Measurements from ENCODE around the gene IMPDH2.

Gene IMPDH2

DNA sequence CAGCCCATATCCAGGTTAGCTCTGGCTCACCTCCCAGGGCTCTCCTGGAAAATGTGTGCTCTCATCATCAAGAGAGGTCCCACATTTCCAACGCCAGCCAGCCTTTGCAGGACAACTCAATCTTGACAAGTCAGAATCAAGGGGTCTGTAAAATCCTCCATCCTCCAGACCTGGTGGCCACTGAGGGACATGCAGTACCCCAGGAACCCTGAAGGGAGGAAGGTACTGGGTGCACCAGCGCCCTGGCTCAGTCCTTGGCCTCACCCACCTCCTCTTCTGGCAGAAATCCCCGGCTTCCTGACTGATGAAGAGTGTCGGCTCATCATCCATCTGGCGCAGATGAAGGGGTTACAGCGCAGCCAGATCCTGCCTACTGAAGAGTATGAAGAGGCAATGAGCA, 28.0 kb downstream of the IMPDH2 start:
- no peak for DNase-seq (ENCODE audit: insufficient read length)
- FAIRE-seq = no peak
- TF ChIP-seq TAF1 (IDR thresholded peaks at IDR 0.05; ENCODE audit: borderline replicate concordance, low read depth, low read length) (no peak), POLR2A (IDR thresholded peaks at IDR 0.05; ENCODE audit: low read depth, low read length) (peak; percentile 18; the same call in 1 of the 2 replicates), POLR2AphosphoS5 (IDR thresholded peaks at IDR 0.05; ENCODE audit: low read depth, low read length) (no peak)

DNA sequence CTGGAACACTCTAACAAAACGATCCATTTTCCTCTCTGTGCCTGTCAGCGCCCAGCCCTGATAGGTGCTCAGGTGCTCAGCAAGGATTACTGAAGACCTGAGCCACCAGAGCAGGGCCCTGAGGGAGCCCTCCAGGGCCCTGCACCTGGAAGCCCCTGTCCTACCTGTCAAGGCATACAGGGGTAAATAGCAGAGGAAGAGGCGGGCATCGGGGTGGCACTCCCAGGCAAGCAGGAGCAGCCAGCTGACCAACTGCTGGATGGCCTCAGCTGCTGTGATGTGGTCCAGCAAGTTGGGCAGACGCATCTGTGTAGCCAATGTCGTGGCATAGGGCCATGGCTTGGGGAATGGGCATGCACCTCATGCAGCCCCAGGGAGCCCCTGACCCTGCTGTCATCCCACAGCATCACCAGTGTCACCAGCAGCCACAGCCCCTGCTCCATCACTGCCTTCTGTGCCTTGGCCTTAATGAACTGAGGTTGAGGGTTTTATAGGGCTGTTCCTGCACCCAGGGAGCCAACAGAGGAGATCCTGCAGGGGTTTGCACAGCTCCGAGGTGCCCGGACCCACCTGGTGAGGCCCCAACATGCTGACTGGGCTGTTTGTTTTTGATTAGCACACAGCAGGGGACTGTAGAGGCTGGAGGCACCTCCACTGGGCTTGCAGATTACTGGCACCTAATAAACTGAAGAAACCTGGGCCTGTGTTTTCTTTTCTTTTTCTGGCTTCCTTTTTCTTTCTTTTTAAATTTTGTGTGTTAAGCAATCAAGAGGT, 29.9 kb downstream of the IMPDH2 start:
- no peak for FAIRE-seq
- DNase-seq (ENCODE audit: insufficient read length) = no peak
- no peak for TF ChIP-seq TAF1 (IDR thresholded peaks at IDR 0.05; ENCODE audit: borderline replicate concordance, low read depth, low read length)
- no peak for TF ChIP-seq POLR2AphosphoS5 (IDR thresholded peaks at IDR 0.05; ENCODE audit: low read depth, low read length)
- no peak for TF ChIP-seq POLR2A (IDR thresholded peaks at IDR 0.05; ENCODE audit: low read depth, low read length)

DNA sequence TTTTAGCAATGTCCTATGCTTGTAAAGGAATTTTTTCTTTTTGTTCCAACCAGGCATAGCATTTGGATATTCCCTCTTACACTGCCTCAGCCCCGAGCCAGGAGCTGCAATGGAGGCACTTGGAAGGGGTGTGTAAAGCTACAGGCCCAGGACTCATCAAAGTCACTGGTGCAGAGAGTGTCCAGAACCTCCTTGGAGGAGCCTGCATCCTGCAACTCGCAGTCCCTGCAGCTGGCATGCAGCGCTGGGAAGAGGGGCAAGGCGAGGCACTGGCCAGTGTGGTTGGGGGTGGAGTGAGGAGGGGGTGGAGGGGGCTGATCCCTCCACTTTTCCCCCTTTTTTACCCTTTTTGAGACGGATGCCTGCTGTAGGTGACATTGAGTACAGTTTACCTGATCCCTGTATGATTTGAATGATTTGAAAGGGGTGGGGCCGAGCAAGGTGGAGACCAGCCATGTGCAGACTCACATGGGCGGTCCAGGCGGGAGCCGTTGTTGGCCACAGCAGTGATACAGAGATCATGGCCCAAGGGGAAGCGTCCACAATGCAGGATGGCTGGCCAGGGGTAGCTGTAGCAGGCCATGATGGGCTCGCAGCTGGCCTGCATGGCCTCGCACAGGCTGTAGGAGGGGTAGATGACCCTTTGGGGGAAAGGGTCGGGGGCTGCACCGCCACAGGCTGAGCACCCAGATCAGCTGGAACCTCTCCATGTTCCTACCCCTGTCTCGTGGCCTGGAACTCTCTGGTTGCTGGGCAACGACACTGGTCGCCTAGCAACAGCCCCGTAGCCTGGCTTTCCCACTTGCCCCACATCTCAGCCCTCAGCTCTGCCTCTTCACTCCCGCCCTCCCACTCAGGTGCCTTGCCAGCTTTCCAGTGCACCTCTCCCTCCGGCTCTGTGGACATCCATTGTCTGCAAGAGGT, 31.2 kb downstream of the IMPDH2 start:
- DNase-seq (ENCODE audit: insufficient read length) (no peak), FAIRE-seq (no peak)
- no peak for TF ChIP-seq POLR2AphosphoS5 (IDR thresholded peaks at IDR 0.05; ENCODE audit: low read depth, low read length)
- TF ChIP-seq POLR2A (IDR thresholded peaks at IDR 0.05; ENCODE audit: low read depth, low read length) = 0 out of 2 replicates have a peak, but pooled peaks have one; percentile 17
- TF ChIP-seq TAF1 (IDR thresholded peaks at IDR 0.05; ENCODE audit: borderline replicate concordance, low read depth, low read length) = no peak

DNA sequence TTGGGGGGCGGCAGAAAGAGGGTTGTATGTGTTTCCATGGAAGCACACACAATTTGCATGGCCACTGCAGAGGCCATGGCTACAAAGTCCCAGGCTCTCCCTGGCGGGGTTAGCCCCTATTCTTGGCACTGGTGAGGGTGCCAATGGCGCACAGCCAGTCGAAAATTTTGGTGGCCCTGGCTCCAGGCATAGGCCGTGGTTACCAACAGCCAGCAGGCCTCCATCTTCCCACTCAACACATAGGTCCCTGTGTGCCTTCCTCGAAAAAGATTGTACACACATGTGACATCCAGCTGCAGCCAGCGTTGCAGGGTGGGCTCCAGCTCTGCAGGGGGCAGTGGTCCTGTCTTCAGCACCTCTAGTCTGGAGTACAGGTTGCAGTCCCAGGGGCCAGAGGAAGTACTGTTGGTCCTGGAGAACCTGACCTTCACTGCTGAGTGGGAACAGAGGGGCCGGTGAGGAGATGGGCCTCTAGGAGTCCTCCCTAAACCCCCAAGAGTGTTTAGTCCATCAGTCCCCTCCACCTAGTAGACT, 32.0 kb downstream of the IMPDH2 start:
- FAIRE-seq (no peak), DNase-seq (ENCODE audit: insufficient read length) (no peak)
- no peak for TF ChIP-seq POLR2A (IDR thresholded peaks at IDR 0.05; ENCODE audit: low read depth, low read length)

DNA sequence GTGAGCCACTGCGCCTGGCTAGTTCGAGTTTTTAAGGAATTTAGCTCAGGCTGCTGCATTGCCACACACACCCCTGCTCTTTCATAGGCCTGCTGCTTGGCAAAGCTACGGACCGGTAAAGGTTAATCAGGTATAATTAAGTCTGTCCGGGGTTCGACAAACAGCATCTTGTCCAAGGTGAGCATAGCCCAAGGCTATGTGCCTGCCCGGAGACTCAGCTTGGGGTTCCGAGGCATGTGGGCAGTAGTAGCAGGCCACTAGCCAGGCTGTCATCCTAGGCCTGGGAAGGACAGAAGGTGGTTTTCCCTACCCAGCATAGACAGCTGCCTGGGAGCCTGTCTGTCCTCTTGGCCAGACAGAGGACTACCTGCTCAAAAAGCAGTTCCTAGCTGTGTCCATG, 32.6 kb downstream of the IMPDH2 start:
- TF ChIP-seq POLR2AphosphoS5 (IDR thresholded peaks at IDR 0.05; ENCODE audit: low read depth, low read length) (no peak), POLR2A (IDR thresholded peaks at IDR 0.05; ENCODE audit: low read depth, low read length) (no peak), TAF1 (IDR thresholded peaks at IDR 0.05; ENCODE audit: borderline replicate concordance, low read depth, low read length) (no peak)
- FAIRE-seq (no peak), DNase-seq (ENCODE audit: insufficient read length) (no peak)

DNA sequence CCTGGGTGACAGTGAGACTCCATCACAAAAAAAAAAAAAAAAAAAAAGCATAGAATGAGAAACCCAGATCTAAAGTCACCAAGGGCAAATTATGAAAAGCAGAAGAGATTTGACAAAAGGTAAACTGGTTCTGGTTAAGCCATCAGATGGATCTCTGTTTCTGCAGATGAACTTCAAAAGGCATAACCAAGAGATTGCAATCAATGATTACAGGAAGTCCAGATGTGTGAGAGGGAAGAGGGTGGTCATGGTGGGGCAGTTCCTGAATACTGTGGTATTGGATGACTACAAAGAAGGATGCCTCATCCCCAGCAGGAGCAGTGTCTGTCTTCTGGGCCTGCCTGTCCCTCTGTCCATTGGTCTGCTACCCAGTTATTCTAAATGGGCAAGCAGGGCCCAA, 35.4 kb downstream of the IMPDH2 start:
- no peak for FAIRE-seq
- DNase-seq (ENCODE audit: insufficient read length) = no peak
- TF ChIP-seq TAF1 (IDR thresholded peaks at IDR 0.05; ENCODE audit: borderline replicate concordance, low read depth, low read length) (no peak), POLR2AphosphoS5 (IDR thresholded peaks at IDR 0.05; ENCODE audit: low read depth, low read length) (no peak), POLR2A (IDR thresholded peaks at IDR 0.05; ENCODE audit: low read depth, low read length) (no peak)

DNA sequence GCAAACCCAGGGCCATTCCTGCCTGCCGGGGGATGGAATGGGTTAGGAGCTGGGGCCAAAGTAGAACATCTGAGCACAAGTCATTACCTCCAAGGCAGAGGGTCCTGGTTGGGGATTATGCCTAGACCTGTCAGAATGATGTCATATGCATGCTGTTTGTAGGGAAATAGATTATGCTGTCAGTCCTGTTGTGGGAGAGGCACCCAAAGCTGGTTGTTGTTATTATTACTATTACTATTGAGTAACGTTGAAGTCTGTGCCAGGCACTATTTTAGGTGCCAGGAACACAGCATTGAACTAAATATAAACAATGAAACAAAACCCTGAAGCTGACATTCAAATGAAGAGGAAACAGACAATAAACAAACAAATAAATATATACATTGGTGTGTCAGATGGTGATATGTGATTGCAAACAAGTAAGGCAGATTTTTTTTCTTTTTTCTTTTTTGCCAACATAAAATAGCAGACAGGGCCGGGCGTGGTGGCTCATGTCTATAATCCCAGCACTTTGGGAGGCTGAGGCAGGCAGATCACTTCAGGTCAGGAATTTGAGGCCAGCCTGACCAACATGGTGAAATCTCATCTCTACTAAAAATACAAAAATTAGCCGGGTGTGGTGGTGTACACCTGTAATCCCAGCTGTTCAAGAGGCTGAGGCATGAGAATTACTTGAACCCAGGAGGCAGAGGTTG, 37.2 kb downstream of the IMPDH2 start:
- FAIRE-seq (no peak), DNase-seq (ENCODE audit: insufficient read length) (no peak)
- TF ChIP-seq POLR2AphosphoS5 (IDR thresholded peaks at IDR 0.05; ENCODE audit: low read depth, low read length) (no peak), POLR2A (IDR thresholded peaks at IDR 0.05; ENCODE audit: low read depth, low read length) (no peak), TAF1 (IDR thresholded peaks at IDR 0.05; ENCODE audit: borderline replicate concordance, low read depth, low read length) (no peak)

DNA sequence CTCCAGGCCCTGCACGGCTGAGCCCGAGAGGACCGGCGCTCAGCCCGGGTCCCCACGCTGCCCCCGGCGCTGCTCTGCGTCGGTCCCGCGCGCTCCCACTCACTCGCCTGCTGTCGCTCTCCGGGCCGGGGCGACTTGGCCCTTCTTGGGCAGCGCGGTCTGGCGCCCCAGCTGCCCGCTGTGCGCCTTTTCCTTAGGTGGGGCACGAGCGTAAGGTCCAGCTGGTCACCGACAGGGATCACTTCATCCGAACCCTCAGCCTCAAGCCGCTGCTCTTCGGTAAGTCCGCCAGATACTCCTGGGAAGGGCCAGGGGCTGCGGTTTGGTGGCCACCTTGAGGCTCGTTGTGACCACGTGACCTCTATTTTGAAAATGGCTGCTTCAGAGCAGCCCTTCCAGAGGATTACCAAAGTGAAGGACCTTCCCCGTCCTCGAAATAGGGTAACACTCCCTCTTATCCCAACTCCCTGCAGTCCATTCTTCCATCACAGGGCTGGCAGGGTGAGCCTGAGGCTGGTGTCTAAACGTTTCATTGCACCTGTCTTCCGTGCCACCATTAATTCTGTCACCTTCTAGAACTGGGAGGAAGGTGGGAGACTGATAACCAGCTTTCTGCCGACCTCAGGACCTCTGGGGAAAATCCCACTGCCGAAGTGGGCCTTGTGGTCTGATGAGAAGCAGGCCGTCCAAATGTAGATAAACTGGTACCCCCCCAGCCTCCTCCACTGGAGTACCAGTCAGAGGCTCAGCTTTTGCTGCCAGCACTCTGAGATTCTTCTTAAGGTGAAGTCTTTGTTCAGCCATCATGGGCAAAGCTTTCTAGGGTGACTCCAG, 38.3 kb downstream of the IMPDH2 start:
- TF ChIP-seq TAF1 (IDR thresholded peaks at IDR 0.05; ENCODE audit: borderline replicate concordance, low read depth, low read length) = no peak
- peak; percentile 19; the same call in 1 of the 2 replicates for TF ChIP-seq POLR2A (IDR thresholded peaks at IDR 0.05; ENCODE audit: low read depth, low read length)
- DNase-seq (ENCODE audit: insufficient read length) = no peak
- FAIRE-seq = peak; percentile 85

DNA sequence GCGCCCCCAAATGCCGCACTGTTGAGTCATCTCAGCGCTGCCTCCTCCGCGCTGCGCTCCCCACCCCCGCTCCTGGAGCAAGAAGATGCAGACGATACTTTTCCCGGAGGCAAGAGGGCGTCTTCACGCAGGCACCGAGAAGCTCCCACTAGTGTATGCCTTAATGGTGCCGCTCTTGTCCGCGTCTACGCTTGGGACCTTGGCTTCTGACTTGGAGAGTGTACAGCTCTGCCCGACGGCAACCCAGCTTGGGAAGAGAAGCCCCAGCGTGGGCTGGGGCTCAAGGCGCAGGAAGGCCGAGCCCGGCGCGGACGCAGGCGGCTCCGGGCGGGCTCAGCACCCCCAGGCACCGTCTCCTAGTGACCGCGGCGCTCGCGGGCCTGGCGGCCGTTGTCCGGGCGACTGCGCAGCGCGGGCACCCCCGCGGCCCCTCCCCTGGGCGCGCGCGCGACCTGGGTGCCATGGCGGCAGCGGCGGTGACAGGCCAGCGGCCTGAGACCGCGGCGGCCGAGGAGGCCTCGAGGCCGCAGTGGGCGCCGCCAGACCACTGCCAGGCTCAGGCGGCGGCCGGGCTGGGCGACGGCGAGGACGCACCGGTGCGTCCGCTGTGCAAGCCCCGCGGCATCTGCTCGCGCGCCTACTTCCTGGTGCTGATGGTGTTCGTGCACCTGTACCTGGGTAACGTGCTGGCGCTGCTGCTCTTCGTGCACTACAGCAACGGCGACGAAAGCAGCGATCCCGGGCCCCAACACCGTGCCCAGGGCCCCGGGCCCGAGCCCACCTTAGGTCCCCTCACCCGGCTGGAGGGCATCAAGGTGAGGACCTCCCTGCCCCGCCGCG, 39.2 kb downstream of the IMPDH2 start, which contains the start of gene P4HTM:
Gene P4HTM (plus strand): TSS at position 446 of the 840 bp plus-strand sequence. CDS start 16 bp downstream, at position 462.
- DNase-seq (ENCODE audit: insufficient read length) = peak; percentile 61
- TF ChIP-seq POLR2AphosphoS5 (IDR thresholded peaks at IDR 0.05; ENCODE audit: low read depth, low read length) = 0 out of 2 replicates have a peak, but pooled peaks have one; percentile 42
- peak; percentile 40; the same call in 1 of the 2 replicates for TF ChIP-seq POLR2A (IDR thresholded peaks at IDR 0.05; ENCODE audit: low read depth, low read length)
- TF ChIP-seq TAF1 (IDR thresholded peaks at IDR 0.05; ENCODE audit: borderline replicate concordance, low read depth, low read length) = peak; percentile 52; the same call in 1 of the 2 replicates
- peak; percentile 90 for FAIRE-seq
